OCI-LY3 (cell line): ENCODE data around the gene ACSL3.

ENCODE experiments used
- EZH2phosphoT487 ChIP-seq: fragments of 200-600 bp; shearing (Covaris generic); IDR thresholded peaks from 2 replicates; pipeline ENCODE4 v1.6.1; 2018; ENCODE audit warnings: antibody characterized with exemption, mixed run types, low read depth
- TF ChIP-seq, protein P1 (sequence below): fragments of 200-600, 300-600 bp; sonication (generic); IDR thresholded peaks from 2 replicates; pipeline ENCODE4 v1.5.1; 2014; ENCODE audit warnings: antibody characterized with exemption, low read length, low read depth

GRCh38 chr2:222884114-222884771, 23.4 kb downstream of the ACSL3 start:
- TF ChIP-seq, protein P1, sequence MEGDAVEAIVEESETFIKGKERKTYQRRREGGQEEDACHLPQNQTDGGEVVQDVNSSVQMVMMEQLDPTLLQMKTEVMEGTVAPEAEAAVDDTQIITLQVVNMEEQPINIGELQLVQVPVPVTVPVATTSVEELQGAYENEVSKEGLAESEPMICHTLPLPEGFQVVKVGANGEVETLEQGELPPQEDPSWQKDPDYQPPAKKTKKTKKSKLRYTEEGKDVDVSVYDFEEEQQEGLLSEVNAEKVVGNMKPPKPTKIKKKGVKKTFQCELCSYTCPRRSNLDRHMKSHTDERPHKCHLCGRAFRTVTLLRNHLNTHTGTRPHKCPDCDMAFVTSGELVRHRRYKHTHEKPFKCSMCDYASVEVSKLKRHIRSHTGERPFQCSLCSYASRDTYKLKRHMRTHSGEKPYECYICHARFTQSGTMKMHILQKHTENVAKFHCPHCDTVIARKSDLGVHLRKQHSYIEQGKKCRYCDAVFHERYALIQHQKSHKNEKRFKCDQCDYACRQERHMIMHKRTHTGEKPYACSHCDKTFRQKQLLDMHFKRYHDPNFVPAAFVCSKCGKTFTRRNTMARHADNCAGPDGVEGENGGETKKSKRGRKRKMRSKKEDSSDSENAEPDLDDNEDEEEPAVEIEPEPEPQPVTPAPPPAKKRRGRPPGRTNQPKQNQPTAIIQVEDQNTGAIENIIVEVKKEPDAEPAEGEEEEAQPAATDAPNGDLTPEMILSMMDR = no peak
- TF ChIP-seq EZH2phosphoT487 = no peak
